ENCODE measurements around the gene AMZ1.

AMZ1 gene

GRCh38 chr7:2687881-2688318 lies at the start of gene AMZ1:
TSS of gene AMZ1 (plus strand) at chr7:2688202. CDS start at chr7:2700452, 12,250 bp downstream.
- peak within 1 kb of the TSS; percentile 46 for H3K4me3 ChIP-seq (ENCODE audit: low read depth, low read length)
- no peak for TF ChIP-seq CTCF (IDR thresholded peaks at IDR 0.05; ENCODE audit: insufficient read depth, low read depth, low read length, missing control alignments)

GRCh38 chr7:2638224-2638991 lies 49.6 kb upstream of the AMZ1 start:
- H3K4me3 ChIP-seq (ENCODE audit: low read depth, low read length) = no peak overlapping the region
- no peak for TF ChIP-seq CTCF (IDR thresholded peaks at IDR 0.05; ENCODE audit: insufficient read depth, low read depth, low read length, missing control alignments)
- no peak for DNase-seq (ENCODE audit: low read depth)

More at GRCh38 chr7:2687881-2688318, at the start of gene AMZ1:
- DNase-seq (ENCODE audit: low read depth) = no peak

GRCh38 chr7:2639181-2639681 lies 48.8 kb upstream of the AMZ1 start:
- TF ChIP-seq CTCF (IDR thresholded peaks at IDR 0.05; ENCODE audit: insufficient read depth, low read depth, low read length, missing control alignments) = no peak
- no peak overlapping the region for H3K4me3 ChIP-seq (ENCODE audit: low read depth, low read length)
- DNase-seq (ENCODE audit: low read depth) = no peak

GRCh38 chr7:2639695-2640481 lies 48.1 kb upstream of the AMZ1 start:
- no peak for DNase-seq (ENCODE audit: low read depth)
- H3K4me3 ChIP-seq (ENCODE audit: low read depth, low read length) = no peak overlapping the region
- TF ChIP-seq CTCF (IDR thresholded peaks at IDR 0.05; ENCODE audit: insufficient read depth, low read depth, low read length, missing control alignments) = no peak

GRCh38 chr7:2640482-2640830 lies 47.5 kb upstream of the AMZ1 start:
- no peak overlapping the region for H3K4me3 ChIP-seq (ENCODE audit: low read depth, low read length)
- no peak for DNase-seq (ENCODE audit: low read depth)
- no peak for TF ChIP-seq CTCF (IDR thresholded peaks at IDR 0.05; ENCODE audit: insufficient read depth, low read depth, low read length, missing control alignments)

GRCh38 chr7:2640846-2641316 lies 47.1 kb upstream of the AMZ1 start:
- no peak overlapping the region for H3K4me3 ChIP-seq (ENCODE audit: low read depth, low read length)

More at GRCh38 chr7:2640846-2641316, 47.1 kb upstream of the AMZ1 start:
- no peak for TF ChIP-seq CTCF (IDR thresholded peaks at IDR 0.05; ENCODE audit: insufficient read depth, low read depth, low read length, missing control alignments)
- no peak for DNase-seq (ENCODE audit: low read depth)

All from GM12865 (cell line).